Measurements from ENCODE around the gene ADH1C.

Gene ADH1C

DNA sequence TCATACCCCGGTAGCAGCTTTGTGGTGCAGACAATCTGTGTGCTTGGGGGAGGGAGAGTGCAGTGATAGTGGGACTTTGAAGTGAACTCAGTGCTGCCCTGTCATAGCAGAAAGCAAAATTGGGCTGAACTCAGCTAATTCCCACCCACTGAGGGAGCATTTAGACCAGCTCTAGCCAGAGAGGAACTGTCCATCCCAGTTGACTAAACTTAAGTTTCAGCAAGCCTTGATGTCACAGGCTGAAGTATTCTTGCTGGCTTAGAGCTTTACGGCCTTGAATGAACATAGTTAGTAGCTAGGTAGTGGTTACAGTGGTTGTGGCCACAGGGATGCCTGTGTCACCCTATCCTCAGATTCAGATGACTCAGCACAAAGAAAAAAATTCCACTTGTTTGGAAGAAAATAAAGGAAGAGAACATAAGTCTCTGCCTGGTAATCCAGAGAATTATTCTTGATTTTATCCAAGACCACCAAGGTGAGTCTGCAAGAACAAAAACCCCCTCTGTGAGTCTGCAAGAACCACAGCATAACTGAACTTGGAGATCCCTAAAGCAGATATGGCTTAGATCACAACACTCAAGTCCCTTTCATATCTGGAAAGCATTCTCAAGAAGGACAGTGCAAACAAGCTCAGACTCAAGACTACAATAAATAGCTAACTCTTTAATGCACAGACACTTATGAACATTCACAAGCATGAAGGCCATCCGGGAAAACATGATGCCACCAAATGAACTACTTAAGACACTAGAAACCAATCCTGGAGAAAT lies 43.2 kb upstream of the ADH1C start:
- Histone ChIP-seq H3K9me2 (ENCODE audit: low read depth, low read length) (no peaks in the 10 kb centered on the region), H3K4me2 (ENCODE audit: low read length) (no peak overlapping the region), H4K20me1 (ENCODE audit: insufficient read depth, low read length) (no peaks in the 10 kb centered on the region), H3F3A (ENCODE audit: insufficient read depth, low read length) (no peaks in the 10 kb centered on the region), H3K27ac (ENCODE audit: low read depth, low read length, poor library complexity, severe bottlenecking) (no peak overlapping the region), H3K27me3 (ENCODE audit: insufficient read depth, low read length) (no peaks in the 10 kb centered on the region), H3K9ac (ENCODE audit: low read length) (no peak overlapping the region), H2AFZ (ENCODE audit: low read length) (no peak overlapping the region), H3K4me1 (ENCODE audit: insufficient read depth, low read length, severe bottlenecking) (no peaks in the 10 kb centered on the region), H3K79me2 (ENCODE audit: insufficient read depth, low read length) (no peaks in the 10 kb centered on the region), H3K4me3 (ENCODE audit: low read depth, low read length, poor library complexity, severe bottlenecking) (no peak overlapping the region), H3K36me3 (ENCODE audit: insufficient read depth, low read length) (no peaks in the 10 kb centered on the region), H3K9me3 (ENCODE audit: low read length) (no peaks in the 10 kb centered on the region)
- TF ChIP-seq EZH2 (IDR thresholded peaks at IDR 0.05; ENCODE audit: borderline replicate concordance, low read length) (no peak), CTCF (IDR thresholded peaks at IDR 0.05; ENCODE audit: low read length) (no peak)

GRCh38 chr4:99394896-99395295 lies 42.4 kb upstream of the ADH1C start:
- H3K4me1 ChIP-seq (ENCODE audit: insufficient read depth, low read length, severe bottlenecking), result no peaks in the 10 kb centered on the region
- TF ChIP-seq CTCF (IDR thresholded peaks at IDR 0.05; ENCODE audit: low read length) (no peak), EZH2 (IDR thresholded peaks at IDR 0.05; ENCODE audit: borderline replicate concordance, low read length) (no peak)
- no peaks in the 10 kb centered on the region for H3K9me3 ChIP-seq (ENCODE audit: low read length)
- no peaks in the 10 kb centered on the region for H3K9me2 ChIP-seq (ENCODE audit: low read depth, low read length)
- no peak overlapping the region for H3K27ac ChIP-seq (ENCODE audit: low read depth, low read length, poor library complexity, severe bottlenecking)
- no peaks in the 10 kb centered on the region for H4K20me1 ChIP-seq (ENCODE audit: insufficient read depth, low read length)
- H2AFZ ChIP-seq (ENCODE audit: low read length), result no peak overlapping the region
- no peaks in the 10 kb centered on the region for H3K27me3 ChIP-seq (ENCODE audit: insufficient read depth, low read length)
- H3K4me2 ChIP-seq (ENCODE audit: low read length), result no peak overlapping the region
- H3K4me3 ChIP-seq (ENCODE audit: low read depth, low read length, poor library complexity, severe bottlenecking), result no peak overlapping the region
- H3K36me3 ChIP-seq (ENCODE audit: insufficient read depth, low read length), result no peaks in the 10 kb centered on the region
- no peaks in the 10 kb centered on the region for H3F3A ChIP-seq (ENCODE audit: insufficient read depth, low read length)
- H3K79me2 ChIP-seq (ENCODE audit: insufficient read depth, low read length), result no peaks in the 10 kb centered on the region
- no peak overlapping the region for H3K9ac ChIP-seq (ENCODE audit: low read length)

DNA sequence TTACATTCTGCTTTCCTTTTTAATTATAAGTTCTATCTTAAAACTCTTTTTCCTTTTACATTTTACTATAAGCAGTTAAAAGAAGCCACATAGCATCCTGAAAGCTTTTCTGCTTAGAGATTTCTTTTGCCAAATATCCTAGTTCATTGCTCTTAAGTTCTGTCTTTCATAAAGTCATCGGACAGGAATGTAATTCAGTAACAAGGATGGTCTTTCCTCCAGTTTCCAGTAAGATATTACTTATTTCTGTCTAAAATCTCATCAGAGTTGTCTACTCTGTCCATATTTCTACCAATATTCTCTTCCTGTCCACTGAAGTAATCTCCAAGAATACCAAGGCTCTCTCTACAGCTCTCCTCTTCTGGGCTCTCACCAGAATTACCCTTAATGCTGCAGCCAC lies 37.5 kb upstream of the ADH1C start:
- Histone ChIP-seq H3K9ac (ENCODE audit: low read length) (no peak overlapping the region), H3K27ac (ENCODE audit: low read depth, low read length, poor library complexity, severe bottlenecking) (no peak overlapping the region), H3K79me2 (ENCODE audit: insufficient read depth, low read length) (no peaks in the 10 kb centered on the region), H2AFZ (ENCODE audit: low read length) (no peak overlapping the region), H3K36me3 (ENCODE audit: insufficient read depth, low read length) (no peaks in the 10 kb centered on the region), H4K20me1 (ENCODE audit: insufficient read depth, low read length) (no peaks in the 10 kb centered on the region), H3F3A (ENCODE audit: insufficient read depth, low read length) (no peaks in the 10 kb centered on the region), H3K9me2 (ENCODE audit: low read depth, low read length) (no peaks in the 10 kb centered on the region), H3K4me2 (ENCODE audit: low read length) (no peak overlapping the region), H3K27me3 (ENCODE audit: insufficient read depth, low read length) (no peaks in the 10 kb centered on the region), H3K4me3 (ENCODE audit: low read depth, low read length, poor library complexity, severe bottlenecking) (no peak overlapping the region), H3K4me1 (ENCODE audit: insufficient read depth, low read length, severe bottlenecking) (no peaks in the 10 kb centered on the region), H3K9me3 (ENCODE audit: low read length) (no peaks in the 10 kb centered on the region)
- TF ChIP-seq EZH2 (IDR thresholded peaks at IDR 0.05; ENCODE audit: borderline replicate concordance, low read length) (no peak), CTCF (IDR thresholded peaks at IDR 0.05; ENCODE audit: low read length) (no peak)

All from OCI-LY1 (cell line).